ENCODE data around the gene AGBL5.

Gene AGBL5

GRCh38 chr2:27089111-27089954 is 37.9 kb downstream of the AGBL5 start:
- no peak overlapping the region for H3K4me3 ChIP-seq (ENCODE audit: insufficient read depth, low read depth, low read length)
- no peaks in the 10 kb centered on the region for H3K36me3 ChIP-seq (ENCODE audit: control insufficient read depth, insufficient read depth, low read length)
- 91 to 92% methylated on average over 14 of the region's 14 CpGs for WGBS, 2 experiments
- no peak overlapping the region for H3K27ac ChIP-seq (ENCODE audit: insufficient read depth, low read depth, low read length, poor library complexity, severe bottlenecking)
- no peaks in the 10 kb centered on the region for H3K9me3 ChIP-seq (ENCODE audit: control insufficient read depth, low read length)
- H3K27me3 ChIP-seq (ENCODE audit: control insufficient read depth, insufficient read depth, low read length, poor library complexity, severe bottlenecking), result peaks cover 22% of the 10 kb centered on the region
- peaks cover 4% of the 10 kb centered on the region for H3K4me1 ChIP-seq (ENCODE audit: control insufficient read depth, insufficient read depth, low read length)

- Histone ChIP-seq H3K9me3 (ENCODE audit: control insufficient read depth, low read length) (no peaks in the 10 kb centered on the region), H3K4me3 (ENCODE audit: insufficient read depth, low read depth, low read length) (no peak overlapping the region), H3K36me3 (ENCODE audit: control insufficient read depth, insufficient read depth, low read length) (no peaks in the 10 kb centered on the region), H3K4me1 (ENCODE audit: control insufficient read depth, insufficient read depth, low read length) (peaks cover 4% of the 10 kb centered on the region), H3K27ac (ENCODE audit: insufficient read depth, low read depth, low read length, poor library complexity, severe bottlenecking) (no peak overlapping the region), H3K27me3 (ENCODE audit: control insufficient read depth, insufficient read depth, low read length, poor library complexity, severe bottlenecking) (peaks cover 10% of the 10 kb centered on the region)
- WGBS, 2 experiments, result 84 to 85% methylated on average over 25 of the region's 25 CpGs
These were observed 40.6 kb downstream of the AGBL5 start for GRCh38 chr2:27091746-27092695.

GRCh38 chr2:27092696-27093429 is 41.4 kb downstream of the AGBL5 start:
- Histone ChIP-seq H3K4me3 (ENCODE audit: insufficient read depth, low read depth, low read length) (no peak overlapping the region), H3K9me3 (ENCODE audit: control insufficient read depth, low read length) (no peaks in the 10 kb centered on the region), H3K4me1 (ENCODE audit: control insufficient read depth, insufficient read depth, low read length) (no peaks in the 10 kb centered on the region), H3K27ac (ENCODE audit: insufficient read depth, low read depth, low read length, poor library complexity, severe bottlenecking) (no peak overlapping the region), H3K27me3 (ENCODE audit: control insufficient read depth, insufficient read depth, low read length, poor library complexity, severe bottlenecking) (peaks cover 1% of the 10 kb centered on the region), H3K36me3 (ENCODE audit: control insufficient read depth, insufficient read depth, low read length) (no peaks in the 10 kb centered on the region)
- 87% methylated on average over 10 of the region's 10 CpGs for WGBS, 2 experiments

- Histone ChIP-seq H3K9me3 (ENCODE audit: control insufficient read depth, low read length) (no peaks in the 10 kb centered on the region), H3K4me1 (ENCODE audit: control insufficient read depth, insufficient read depth, low read length) (no peaks in the 10 kb centered on the region), H3K27ac (ENCODE audit: insufficient read depth, low read depth, low read length, poor library complexity, severe bottlenecking) (no peak overlapping the region), H3K27me3 (ENCODE audit: control insufficient read depth, insufficient read depth, low read length, poor library complexity, severe bottlenecking) (no peaks in the 10 kb centered on the region), H3K36me3 (ENCODE audit: control insufficient read depth, insufficient read depth, low read length) (no peaks in the 10 kb centered on the region), H3K4me3 (ENCODE audit: insufficient read depth, low read depth, low read length) (no peak overlapping the region)
- WGBS, 2 experiments, result 91 to 94% methylated on average over 6 of the region's 6 CpGs
These were observed 42.2 kb downstream of the AGBL5 start for GRCh38 chr2:27093430-27094352.

- H3K36me3 ChIP-seq (ENCODE audit: control insufficient read depth, insufficient read depth, low read length), result no peaks in the 10 kb centered on the region
- no peak overlapping the region for H3K27ac ChIP-seq (ENCODE audit: insufficient read depth, low read depth, low read length, poor library complexity, severe bottlenecking)
- no peak overlapping the region for H3K4me3 ChIP-seq (ENCODE audit: insufficient read depth, low read depth, low read length)
- WGBS, 2 experiments, result 94% methylated on average over 24 of the region's 24 CpGs
- no peaks in the 10 kb centered on the region for H3K4me1 ChIP-seq (ENCODE audit: control insufficient read depth, insufficient read depth, low read length)
- no peaks in the 10 kb centered on the region for H3K9me3 ChIP-seq (ENCODE audit: control insufficient read depth, low read length)
- H3K27me3 ChIP-seq (ENCODE audit: control insufficient read depth, insufficient read depth, low read length, poor library complexity, severe bottlenecking), result no peaks in the 10 kb centered on the region
These were observed 43.0 kb downstream of the AGBL5 start for GRCh38 chr2:27094353-27094984.

- Histone ChIP-seq H3K36me3 (ENCODE audit: control insufficient read depth, insufficient read depth, low read length) (no peaks in the 10 kb centered on the region), H3K27me3 (ENCODE audit: control insufficient read depth, insufficient read depth, low read length, poor library complexity, severe bottlenecking) (no peaks in the 10 kb centered on the region), H3K4me3 (ENCODE audit: insufficient read depth, low read depth, low read length) (no peak overlapping the region), H3K9me3 (ENCODE audit: control insufficient read depth, low read length) (no peaks in the 10 kb centered on the region), H3K4me1 (ENCODE audit: control insufficient read depth, insufficient read depth, low read length) (peaks cover 5% of the 10 kb centered on the region), H3K27ac (ENCODE audit: insufficient read depth, low read depth, low read length, poor library complexity, severe bottlenecking) (no peak overlapping the region)
- 88 to 95% methylated on average over 2 of the region's 2 CpGs for WGBS, 2 experiments
These were observed 43.9 kb downstream of the AGBL5 start for GRCh38 chr2:27095427-27095744.

- Histone ChIP-seq H3K4me3 (ENCODE audit: insufficient read depth, low read depth, low read length) (no peak overlapping the region), H3K27ac (ENCODE audit: insufficient read depth, low read depth, low read length, poor library complexity, severe bottlenecking) (no peak overlapping the region), H3K4me1 (ENCODE audit: control insufficient read depth, insufficient read depth, low read length) (peaks cover 5% of the 10 kb centered on the region), H3K36me3 (ENCODE audit: control insufficient read depth, insufficient read depth, low read length) (no peaks in the 10 kb centered on the region), H3K9me3 (ENCODE audit: control insufficient read depth, low read length) (no peaks in the 10 kb centered on the region), H3K27me3 (ENCODE audit: control insufficient read depth, insufficient read depth, low read length, poor library complexity, severe bottlenecking) (no peaks in the 10 kb centered on the region)
- 39 to 42% methylated on average over 18 of the region's 18 CpGs for WGBS, 2 experiments
These were observed 44.5 kb downstream of the AGBL5 start for GRCh38 chr2:27095745-27096651.

GRCh38 chr2:27096748-27097297 is 45.4 kb downstream of the AGBL5 start:
- Histone ChIP-seq H3K4me1 (ENCODE audit: control insufficient read depth, insufficient read depth, low read length) (peaks cover 5% of the 10 kb centered on the region), H3K36me3 (ENCODE audit: control insufficient read depth, insufficient read depth, low read length) (no peaks in the 10 kb centered on the region), H3K27ac (ENCODE audit: insufficient read depth, low read depth, low read length, poor library complexity, severe bottlenecking) (no peak overlapping the region), H3K4me3 (ENCODE audit: insufficient read depth, low read depth, low read length) (no peak overlapping the region), H3K9me3 (ENCODE audit: control insufficient read depth, low read length) (no peaks in the 10 kb centered on the region), H3K27me3 (ENCODE audit: control insufficient read depth, insufficient read depth, low read length, poor library complexity, severe bottlenecking) (no peaks in the 10 kb centered on the region)
- 86 to 89% methylated on average over 3 of the region's 3 CpGs for WGBS, 2 experiments

Data from ectodermal cell (in vitro differentiated cells).